Measurements from ENCODE around the gene RRAGD. TPM values are rescaled to one million over a fixed set of nuclear protein-coding genes. Genes with fewer than 3 reads are reported as not detected.

Gene RRAGD
- total RNA-seq, 1 experiment from 2014 or later, result 27.8 TPM

DNA sequence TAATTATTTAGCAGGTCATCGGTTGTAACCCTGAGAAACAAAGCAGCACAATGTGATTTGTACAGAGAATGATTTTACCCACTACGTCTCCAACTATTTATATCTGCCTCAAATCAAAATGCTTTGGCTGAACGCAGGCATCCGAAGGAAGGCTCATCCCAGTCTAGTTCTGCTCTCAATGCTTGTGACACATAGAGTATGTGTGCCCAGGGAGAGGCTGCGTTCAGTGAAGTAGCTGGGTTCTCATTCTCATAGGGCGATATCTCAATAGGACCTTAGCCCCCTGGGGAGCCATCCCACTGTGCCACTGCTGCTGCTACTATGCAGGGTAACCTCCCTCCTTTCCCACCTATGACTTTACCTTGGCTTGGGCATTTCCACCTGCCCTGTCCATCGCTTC lies 97.4 kb downstream of the RRAGD start:
- no peaks in the 10 kb centered on the region; the same call in none of the 2 replicates for H3K4me1 ChIP-seq (ENCODE audit: control insufficient read depth, insufficient read depth, low read length)
- H3K9me3 ChIP-seq (ENCODE audit: control insufficient read depth, insufficient read depth, low read depth, low read length), result no peaks in the 10 kb centered on the region
- TF ChIP-seq POLR2AphosphoS5 (IDR thresholded peaks at IDR 0.05; ENCODE audit: low read depth, low read length), result no peak
- no peak for TF ChIP-seq SIN3A (IDR thresholded peaks at IDR 0.05; ENCODE audit: borderline replicate concordance, insufficient read depth, low read depth, low read length)
- TF ChIP-seq, protein P1, sequence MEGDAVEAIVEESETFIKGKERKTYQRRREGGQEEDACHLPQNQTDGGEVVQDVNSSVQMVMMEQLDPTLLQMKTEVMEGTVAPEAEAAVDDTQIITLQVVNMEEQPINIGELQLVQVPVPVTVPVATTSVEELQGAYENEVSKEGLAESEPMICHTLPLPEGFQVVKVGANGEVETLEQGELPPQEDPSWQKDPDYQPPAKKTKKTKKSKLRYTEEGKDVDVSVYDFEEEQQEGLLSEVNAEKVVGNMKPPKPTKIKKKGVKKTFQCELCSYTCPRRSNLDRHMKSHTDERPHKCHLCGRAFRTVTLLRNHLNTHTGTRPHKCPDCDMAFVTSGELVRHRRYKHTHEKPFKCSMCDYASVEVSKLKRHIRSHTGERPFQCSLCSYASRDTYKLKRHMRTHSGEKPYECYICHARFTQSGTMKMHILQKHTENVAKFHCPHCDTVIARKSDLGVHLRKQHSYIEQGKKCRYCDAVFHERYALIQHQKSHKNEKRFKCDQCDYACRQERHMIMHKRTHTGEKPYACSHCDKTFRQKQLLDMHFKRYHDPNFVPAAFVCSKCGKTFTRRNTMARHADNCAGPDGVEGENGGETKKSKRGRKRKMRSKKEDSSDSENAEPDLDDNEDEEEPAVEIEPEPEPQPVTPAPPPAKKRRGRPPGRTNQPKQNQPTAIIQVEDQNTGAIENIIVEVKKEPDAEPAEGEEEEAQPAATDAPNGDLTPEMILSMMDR (IDR thresholded peaks at IDR 0.05), result no peak
- TF ChIP-seq, protein P2, sequence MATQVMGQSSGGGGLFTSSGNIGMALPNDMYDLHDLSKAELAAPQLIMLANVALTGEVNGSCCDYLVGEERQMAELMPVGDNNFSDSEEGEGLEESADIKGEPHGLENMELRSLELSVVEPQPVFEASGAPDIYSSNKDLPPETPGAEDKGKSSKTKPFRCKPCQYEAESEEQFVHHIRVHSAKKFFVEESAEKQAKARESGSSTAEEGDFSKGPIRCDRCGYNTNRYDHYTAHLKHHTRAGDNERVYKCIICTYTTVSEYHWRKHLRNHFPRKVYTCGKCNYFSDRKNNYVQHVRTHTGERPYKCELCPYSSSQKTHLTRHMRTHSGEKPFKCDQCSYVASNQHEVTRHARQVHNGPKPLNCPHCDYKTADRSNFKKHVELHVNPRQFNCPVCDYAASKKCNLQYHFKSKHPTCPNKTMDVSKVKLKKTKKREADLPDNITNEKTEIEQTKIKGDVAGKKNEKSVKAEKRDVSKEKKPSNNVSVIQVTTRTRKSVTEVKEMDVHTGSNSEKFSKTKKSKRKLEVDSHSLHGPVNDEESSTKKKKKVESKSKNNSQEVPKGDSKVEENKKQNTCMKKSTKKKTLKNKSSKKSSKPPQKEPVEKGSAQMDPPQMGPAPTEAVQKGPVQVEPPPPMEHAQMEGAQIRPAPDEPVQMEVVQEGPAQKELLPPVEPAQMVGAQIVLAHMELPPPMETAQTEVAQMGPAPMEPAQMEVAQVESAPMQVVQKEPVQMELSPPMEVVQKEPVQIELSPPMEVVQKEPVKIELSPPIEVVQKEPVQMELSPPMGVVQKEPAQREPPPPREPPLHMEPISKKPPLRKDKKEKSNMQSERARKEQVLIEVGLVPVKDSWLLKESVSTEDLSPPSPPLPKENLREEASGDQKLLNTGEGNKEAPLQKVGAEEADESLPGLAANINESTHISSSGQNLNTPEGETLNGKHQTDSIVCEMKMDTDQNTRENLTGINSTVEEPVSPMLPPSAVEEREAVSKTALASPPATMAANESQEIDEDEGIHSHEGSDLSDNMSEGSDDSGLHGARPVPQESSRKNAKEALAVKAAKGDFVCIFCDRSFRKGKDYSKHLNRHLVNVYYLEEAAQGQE (IDR thresholded peaks at IDR 0.05; ENCODE audit: insufficient read depth in 1 of 2, low read depth in 2 of 2, low read length in 1 of 2), result no peak
- TF ChIP-seq TCF7L2 (IDR thresholded peaks at IDR 0.05; ENCODE audit: low read depth, low read length), result no peak
- no peak overlapping the region for H3K27ac ChIP-seq (ENCODE audit: low read length)
- no peaks in the 10 kb centered on the region for H3K27me3 ChIP-seq (ENCODE audit: control insufficient read depth, insufficient read depth, low read length)
- ATAC-seq, result no peak
- H3K36me3 ChIP-seq (ENCODE audit: control insufficient read depth, insufficient read depth, low read length), result no peaks in the 10 kb centered on the region
- in situ Hi-C loops (cut with HindIII; ENCODE audit: low pct_unique_long_range_greater_than_20kb, low sequenced_read_pairs) (no loop called here), intact Hi-C loops (cut with micrococcal nuclease; ENCODE audit: unreplicated experiment) (loop anchor here (5.0 kb wide), 1 partner anchor 53 kb away; no protein-coding TSS in a partner anchor)
- no TSS peak for BruUV-seq (replicated peaks)
- no peak for DNase-seq (ENCODE audit: low read depth, low spot score)
- H3K4me3 ChIP-seq (ENCODE audit: low read depth in 2 of 2, low read length in 2 of 2), result no peak overlapping the region
- CTCF ChIA-PET, result no interaction called here
- POLR2A ChIA-PET, result interaction anchor here (0.6 kb wide), 1 partner anchor 265 kb away, joined by 3 read pairs; no protein-coding TSS in a partner anchor

Other genes with a start within 250 kb of the RRAGD start
- not detected for gene GABRR1, start 194.9 kb downstream of the RRAGD start, total RNA-seq (2021; ENCODE audit: unreplicated experiment)
- gene GABRR2, start 97.0 kb downstream of the RRAGD start, total RNA-seq (2021; ENCODE audit: unreplicated experiment), result 0.18 TPM
- 30.5 TPM for gene UBE2J1, start 59.6 kb downstream of the RRAGD start, total RNA-seq (2021; ENCODE audit: unreplicated experiment)
- gene ANKRD6, start 20.9 kb upstream of the RRAGD start, total RNA-seq (2021; ENCODE audit: unreplicated experiment), result 2.4 TPM
- 39.4 TPM for gene LYRM2, start 226.5 kb upstream of the RRAGD start, total RNA-seq (2021; ENCODE audit: unreplicated experiment)

Measured in Panc1 (cell line).